GM12891 (cell line): ENCODE measurements around the gene CCDC51.

ENCODE experiments used
- PAX5 ChIP-seq: IDR thresholded peaks from 2 replicates; pipeline ENCODE4 v1.6.1; 2011; ENCODE audit warnings: low read length, moderate library complexity, mild to moderate bottlenecking; ENCODE audit not compliant: insufficient read depth, severe bottlenecking
- POLR2A ChIP-seq: IDR thresholded peaks from 2 replicates; pipeline ENCODE4 v1.6.1; 2011; ENCODE audit warnings: low read depth, low read length, control low read depth
- POLR2AphosphoS5 ChIP-seq: IDR thresholded peaks from 2 replicates; pipeline ENCODE4 v1.6.1; 2011; ENCODE audit warnings: low read depth, low read length, control low read depth
- SPI1 ChIP-seq: IDR thresholded peaks from 2 replicates; pipeline ENCODE4 v1.6.1; 2011; ENCODE audit warnings: low read depth, low read length, control low read depth
- TAF1 ChIP-seq: IDR thresholded peaks from 2 replicates; pipeline ENCODE4 v1.6.1; 2011; ENCODE audit warnings: low read depth, low read length, control low read depth

GRCh38 chr3:48395714-48396113 is 44.2 kb downstream of the CCDC51 start:
- TF ChIP-seq POLR2A = no peak
- no peak for TF ChIP-seq POLR2AphosphoS5
- no peak for TF ChIP-seq TAF1
- TF ChIP-seq SPI1 = no peak
- TF ChIP-seq PAX5 = no peak
